Pancreas (tissue), 10 donors: ENCODE results near the gene SYK. TPM values are rescaled to one million over a fixed set of nuclear protein-coding genes. Genes with fewer than 3 reads are reported as not detected.

Source experiments
- ATAC-seq, 4 donors: fragments of 200-7000 bp; cut with Tn5 transposase; one replicate each; pipeline versions ENCODE4 v1.8.0 to v1.9.1; 2020; ENCODE audit warnings: mild to moderate bottlenecking in 4 of 4, moderate library complexity in 4 of 4
- DNase-seq, 6 donors: peaks; one replicate each; pipeline ENCODE4 v3.0.0-alpha.2; 2020
- FAIRE-seq: peaks from 2 replicates; lab custom pipeline; 2012; peaks lifted over from hg19 to GRCh38; lab: Jason Lieb, UNC
- H3K27ac ChIP-seq, 4 donors: fragments of 200-600 bp; sonication (generic); 1 replicate in 3 of 4; 2 replicates in 1 of 4; pipeline versions ENCODE4 v1.5.0 to v1.8.0; 2020
- H3K27me3 ChIP-seq, 4 donors: fragments of 200-600 bp; one replicate each; pipeline ENCODE4 v1.8.0; 2021
- H3K36me3 ChIP-seq, 3 donors: fragments of 200-600 bp; sonication (generic) in 1 of 3; one replicate each; pipeline versions ENCODE4 v1.5.0 to v1.8.0; 2020 to 2021
- H3K4me1 ChIP-seq, 3 donors: fragments of 200-600 bp; one replicate each; pipeline ENCODE4 v1.8.0; 2021
- H3K4me3 ChIP-seq, 4 donors: fragments of 200-600 bp; sonication (generic) in 2 of 4; one replicate each; pipeline versions ENCODE4 v1.5.0 to v1.8.0; 2020 to 2021
- H3K9me3 ChIP-seq, 4 donors: fragments of 200-600 bp; one replicate each; pipeline ENCODE4 v1.8.0; 2021
- CTCF ChIP-seq, 4 donors: fragments of 200-600 bp; sonication (generic) in 3 of 4; IDR thresholded peaks; one replicate each; pipeline versions ENCODE4 v1.5.0 to v1.8.0; 2021; ENCODE audit warnings: antibody characterized with exemption in 4 of 4
- WGBS, 2 donors: extraction: QIAGEN DNeasy Blood & Tissue Kit; methylation state at CpG; one replicate each; pipeline ENCODE4 v1.1.7; 2013; 5-methylcytosine and 5-hydroxymethylcytosine counted together
- intact Hi-C, 3 donors: fragments of 100-400 bp; cut with DNase I; formaldehyde crosslinking; loops; one replicate each; pipeline versions ENCODE4 v1.11.1 to v1.14.2; 2022
- polyA plus RNA-seq, 2 donors: library from polyadenylated mRNA; stranded (reverse); fragments of 200-250 nt; gene quantifications; one replicate each; pipeline ENCODE4 v1.2.3, GENCODE V29; 2013
- total RNA-seq, 6 donors: library from RNA; stranded (reverse); fragmentation: NEBNext Ultra II Directional in 4 of 6; extraction: Animal tissue kit (Norgen Biotek cat#: 25700) in 4 of 6; gene quantifications; one replicate each; pipeline versions ENCODE4 v1.2.1 to v1.2.4, GENCODE V29; 2021 to 2023
- donor health status: healthy with polysubstance abuse.
- donor health status: DM: no; HTN: no; CAD: no; lungs with moderate emphysema.
- donor health status: DM: no; HTN: no; CAD: no.
- donor health status: control.
- donor health status: control.
- donor health status: Bipolar disorder and iron deficiency.
- donor health status: DM: yes; HTN: yes; CAD: no.
- donor health status: DM: no; HTN: no; CAD: no.
- donor health status: DM: no; HTN: no; CAD: no.
- donor health status: DM: yes; HTN: yes; CAD: no.

The SYK gene
- total and polyA plus RNA-seq, 8 donors: 5.5 to 41.1 (median 11.3) TPM

- no peak for FAIRE-seq
- Histone ChIP-seq H3K9me3 (no peaks in the 10 kb centered on the region), H3K4me3 (no peak overlapping the region), H3K36me3 (no peaks in the 10 kb centered on the region), H3K27ac (no peak overlapping the region), H3K27me3 (no peaks in the 10 kb centered on the region), H3K4me1 (peaks cover 0 to 4% (median 0%) of the 10 kb centered on the region in 3 donors)
- intact Hi-C loops: no loop called here
- ATAC-seq: no peak
- no peak for TF ChIP-seq CTCF (IDR thresholded peaks at IDR 0.05)
- DNase-seq: no peak
- WGBS, 2 donors: 85 to 91% methylated on average over 6 of the region's 6 CpGs
Measured at GRCh38 chr9:90857091-90857490, 55.5 kb downstream of the SYK start.

- TF ChIP-seq CTCF (IDR thresholded peaks at IDR 0.05): no peak
- no peak for ATAC-seq
- no peak for DNase-seq
- peaks cover 0 to 4% (median 0%) of the 10 kb centered on the region in 3 donors for H3K4me1 ChIP-seq
- intact Hi-C loops: no loop called here
- no peak for FAIRE-seq
- H3K36me3 ChIP-seq: no peaks in the 10 kb centered on the region
- H3K27ac ChIP-seq: no peak overlapping the region
- WGBS, 2 donors: 89 to 100% methylated on average over 5 of the region's 5 CpGs
- H3K4me3 ChIP-seq: no peak overlapping the region
- no peaks in the 10 kb centered on the region for H3K27me3 ChIP-seq
- H3K9me3 ChIP-seq: no peaks in the 10 kb centered on the region
Measured at GRCh38 chr9:90857855-90858254, 56.2 kb downstream of the SYK start.

- DNase-seq (no peak), FAIRE-seq (no peak), ATAC-seq (no peak)
- no peak for TF ChIP-seq CTCF (IDR thresholded peaks at IDR 0.05)
- H3K4me3 ChIP-seq: no peak overlapping the region
- intact Hi-C loops: no loop called here
- no peaks in the 10 kb centered on the region for H3K9me3 ChIP-seq
- H3K36me3 ChIP-seq: no peaks in the 10 kb centered on the region
- H3K4me1 ChIP-seq: peaks cover 0 to 4% (median 0%) of the 10 kb centered on the region in 3 donors
- no peaks in the 10 kb centered on the region for H3K27me3 ChIP-seq
- 91 to 94% methylated on average over 4 of the region's 4 CpGs for WGBS, 2 donors
- no peak overlapping the region for H3K27ac ChIP-seq
Measured at GRCh38 chr9:90858457-90858901, 56.9 kb downstream of the SYK start.

GRCh38 chr9:90860382-90860781, 58.8 kb downstream of the SYK start:
- no peak for DNase-seq
- Histone ChIP-seq H3K27me3 (no peaks in the 10 kb centered on the region), H3K4me1 (peaks cover 0 to 4% (median 0%) of the 10 kb centered on the region in 3 donors), H3K4me3 (no peak overlapping the region), H3K9me3 (no peaks in the 10 kb centered on the region), H3K36me3 (no peaks in the 10 kb centered on the region), H3K27ac (no peak overlapping the region)
- intact Hi-C loops: no loop called here
- 89 to 97% methylated on average over 5 of the region's 5 CpGs for WGBS, 2 donors
- no peak for TF ChIP-seq CTCF (IDR thresholded peaks at IDR 0.05)
- no peak for ATAC-seq
- FAIRE-seq: no peak

- peaks cover 0 to 4% (median 0%) of the 10 kb centered on the region in 3 donors for H3K4me1 ChIP-seq
- 91% methylated on average over 7 of the region's 7 CpGs for whole genome bisulfite sequencing, 2 donors
- H3K27me3 ChIP-seq: no peaks in the 10 kb centered on the region
- no peaks in the 10 kb centered on the region for H3K36me3 ChIP-seq
- H3K9me3 ChIP-seq: no peaks in the 10 kb centered on the region
- no peak overlapping the region for H3K4me3 ChIP-seq
- FAIRE-seq (no peak), DNase-seq (peak in 1 of 6 donors; percentile 28), ATAC-seq (peak in 2 of 4 donors; percentile 49 to 64)
- TF ChIP-seq CTCF (IDR thresholded peaks at IDR 0.05): no peak
- intact Hi-C loops: no loop called here
- no peak overlapping the region for H3K27ac ChIP-seq
Measured at GRCh38 chr9:90860826-90861225, 59.2 kb downstream of the SYK start.
